Effector memory CD8-positive, alpha-beta T cell (primary cell): Measurements from ENCODE around the gene RAB9B.
A peak's percentile ranks its signal among the peaks of the same experiment; 100 is the strongest.

Source experiments
- ATAC-seq: fragments of 150-1000 bp; cut with Tn5 transposase; replicated peaks from 2 replicates; pipeline ENCODE4 v1.10.0; 2021; ENCODE audit warnings: mild to moderate bottlenecking, moderate library complexity
- DNase-seq, 3 experiments: peaks; one replicate each; pipeline ENCODE4 v3.0.0; 2021
- H3K27ac Mint-ChIP-seq, 2 donors: one replicate each; pipeline ENCODE4 v1.8.0; 2022; ENCODE audit warnings: mild to moderate bottlenecking in 2 of 2, mixed read lengths in 2 of 2, moderate library complexity in 2 of 2
- H3K27me3 Mint-ChIP-seq, 2 donors: one replicate each; pipeline ENCODE4 v1.8.0; 2022; ENCODE audit warnings: mixed read lengths in 2 of 2
- H3K36me3 Mint-ChIP-seq: one replicate; pipeline ENCODE4 v1.8.0; 2022; ENCODE audit warnings: mild to moderate bottlenecking, moderate library complexity, mixed read lengths; ENCODE audit not compliant: insufficient read depth
- H3K4me1 Mint-ChIP-seq, 2 donors: one replicate each; pipeline ENCODE4 v1.8.0; 2022; ENCODE audit warnings: low read depth in 2 of 2, mixed read lengths in 2 of 2
- H3K4me3 Mint-ChIP-seq, 2 donors: one replicate each; pipeline ENCODE4 v1.8.0; 2022; ENCODE audit warnings: mild to moderate bottlenecking in 2 of 2, mixed read lengths in 2 of 2, moderate library complexity in 2 of 2
- H3K9me3 Mint-ChIP-seq, 2 donors: one replicate each; pipeline ENCODE4 v1.8.0; 2022; ENCODE audit warnings: mixed read lengths in 2 of 2
- total RNA-seq, 9 experiments: gene quantifications; one replicate each; lab custom pipeline; 2026; lab: John Stamatoyannopoulos, UW

The RAB9B gene
- total RNA-seq, result 0 to 0.90 (median 0.32) reads per million in 9 experiments

GRCh38 chrX:103831803-103832544 is at the start of gene RAB9B:
RAB9B (minus strand) TSS chrX:103832257; CDS start chrX:103825784, 6,473 bp downstream.
- peak; percentile 76 for ATAC-seq
- peak; percentile 1 to 11 (median 8) for DNase-seq
- Mint-ChIP-seq H3K27ac (peak within 1 kb of the TSS; percentile 5 to 63), H3K4me1 (peaks cover 5 to 6% of the 10 kb centered on the region in 2 donors), H3K9me3 (no peaks in the 10 kb centered on the region), H3K27me3 (peaks cover 27 to 32% of the 10 kb centered on the region in 2 donors), H3K4me3 (peak within 1 kb of the TSS; percentile 85 to 91), H3K36me3 (no peaks in the 10 kb centered on the region)

- DNase-seq (no peak), ATAC-seq (no peak)
- H3K27ac Mint-ChIP-seq, result no peak overlapping the region
- H3K27me3 Mint-ChIP-seq, result no peaks in the 10 kb centered on the region
- H3K4me1 Mint-ChIP-seq, result no peaks in the 10 kb centered on the region
- no peaks in the 10 kb centered on the region for H3K9me3 Mint-ChIP-seq
- no peak overlapping the region for H3K4me3 Mint-ChIP-seq
- no peaks in the 10 kb centered on the region for H3K36me3 Mint-ChIP-seq
Observed at GRCh38 chrX:103879339-103879738, 47.3 kb upstream of the RAB9B start.

DNA sequence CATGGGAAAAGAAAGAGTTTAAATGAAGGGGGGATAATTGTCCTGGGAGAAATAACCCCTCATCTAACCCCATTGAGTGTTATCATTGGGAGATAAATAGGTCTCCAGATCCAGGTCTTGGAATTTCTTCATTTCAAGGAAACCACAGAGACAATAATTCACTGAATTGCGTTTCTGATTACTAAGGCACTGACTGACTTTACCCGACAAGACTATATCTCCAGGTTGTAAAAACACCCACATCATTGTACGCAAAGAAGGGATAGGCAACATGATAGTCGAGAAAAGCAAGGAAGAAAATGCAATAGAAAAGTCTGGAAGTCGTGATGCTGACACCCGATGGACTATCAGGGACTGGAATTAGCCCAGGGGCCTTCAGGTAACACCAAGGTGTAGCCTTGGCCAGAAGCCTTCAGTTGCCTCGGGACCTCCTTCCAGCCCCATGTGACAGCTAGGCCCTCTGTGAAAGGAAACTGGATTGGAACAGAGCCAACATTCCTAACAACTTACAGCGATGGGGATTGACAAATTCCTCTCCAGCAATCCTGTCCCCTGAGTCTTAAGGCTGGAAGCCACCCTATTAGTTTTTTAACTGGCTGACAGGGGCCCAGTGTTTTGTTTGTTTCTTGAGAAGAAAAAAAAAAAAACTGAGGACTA is 46.5 kb upstream of the RAB9B start:
- DNase-seq (no peak), ATAC-seq (no peak)
- no peak overlapping the region for H3K27ac Mint-ChIP-seq
- H3K4me1 Mint-ChIP-seq, result no peaks in the 10 kb centered on the region
- H3K4me3 Mint-ChIP-seq, result no peak overlapping the region
- H3K27me3 Mint-ChIP-seq, result no peaks in the 10 kb centered on the region
- no peaks in the 10 kb centered on the region for H3K9me3 Mint-ChIP-seq
- H3K36me3 Mint-ChIP-seq, result no peaks in the 10 kb centered on the region

GRCh38 chrX:103877571-103877970 is 45.5 kb upstream of the RAB9B start:
- DNase-seq (no peak), ATAC-seq (no peak)
- H3K27ac Mint-ChIP-seq, result no peak overlapping the region
- H3K27me3 Mint-ChIP-seq, result no peaks in the 10 kb centered on the region
- H3K4me1 Mint-ChIP-seq, result no peaks in the 10 kb centered on the region
- H3K9me3 Mint-ChIP-seq, result no peaks in the 10 kb centered on the region
- no peaks in the 10 kb centered on the region for H3K36me3 Mint-ChIP-seq
- no peak overlapping the region for H3K4me3 Mint-ChIP-seq

DNA sequence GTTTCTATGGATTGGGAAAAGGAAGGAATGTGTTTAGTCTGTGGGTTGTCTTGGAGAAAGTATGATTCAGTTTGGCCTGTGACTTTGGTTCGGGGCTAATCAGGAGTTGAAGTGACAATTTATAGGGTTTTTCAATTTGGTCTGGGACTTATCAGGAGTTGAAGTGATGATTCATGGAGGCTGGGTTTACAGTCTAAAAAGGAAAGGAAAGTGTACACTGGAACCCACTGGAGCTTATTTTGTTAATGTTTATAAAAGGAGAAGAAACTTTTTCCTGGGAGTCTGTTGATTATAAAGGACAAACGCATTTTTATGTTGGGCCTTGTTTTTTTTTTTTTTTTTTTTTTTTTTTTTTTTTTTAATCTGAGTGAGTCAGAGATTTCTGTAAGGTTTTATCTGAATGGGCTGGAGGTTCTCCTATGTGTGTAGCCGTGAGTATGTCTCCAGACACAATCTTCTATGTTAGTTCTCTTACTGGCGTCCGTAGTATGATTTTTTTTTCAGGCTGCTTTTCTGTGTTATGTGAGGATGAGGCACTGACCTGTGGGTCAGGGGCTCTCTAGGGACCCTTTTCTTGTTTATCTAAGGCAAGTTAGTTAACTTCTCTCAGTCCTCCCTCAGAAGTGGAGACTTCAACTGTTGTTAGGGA is 33.0 kb upstream of the RAB9B start:
- Mint-ChIP-seq H3K4me1 (no peaks in the 10 kb centered on the region), H3K36me3 (peaks cover 2% of the 10 kb centered on the region), H3K4me3 (no peak overlapping the region), H3K27me3 (peaks cover 0 to 6% of the 10 kb centered on the region in 2 donors), H3K27ac (no peak overlapping the region), H3K9me3 (no peaks in the 10 kb centered on the region)
- ATAC-seq (no peak), DNase-seq (no peak)

- Mint-ChIP-seq H3K9me3 (no peaks in the 10 kb centered on the region), H3K27me3 (peaks cover 0 to 6% of the 10 kb centered on the region in 2 donors), H3K27ac (no peak overlapping the region), H3K4me1 (no peaks in the 10 kb centered on the region), H3K4me3 (no peak overlapping the region), H3K36me3 (peaks cover 2% of the 10 kb centered on the region)
- ATAC-seq (no peak), DNase-seq (no peak)
Observed at GRCh38 chrX:103864149-103864548, 32.1 kb upstream of the RAB9B start.

DNA sequence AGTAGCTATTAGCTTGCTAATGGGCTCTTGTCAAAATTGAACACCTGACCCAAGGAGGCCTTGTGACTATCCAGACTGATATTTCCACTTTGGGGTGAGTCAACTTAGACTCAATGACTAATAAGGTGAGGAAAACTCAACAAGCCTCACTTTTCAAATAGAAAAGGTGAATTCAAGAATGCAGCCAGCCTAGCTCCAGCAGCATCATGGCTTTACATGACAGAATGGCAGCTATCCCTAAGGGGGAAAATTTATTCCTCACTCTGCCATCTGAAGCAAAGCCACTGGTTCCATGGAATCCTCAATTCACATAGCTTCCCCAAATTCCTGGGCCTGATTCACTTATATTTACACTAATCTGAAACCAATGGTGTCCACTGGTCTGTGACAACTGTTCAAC is 29.1 kb upstream of the RAB9B start:
- no peak overlapping the region for H3K4me3 Mint-ChIP-seq
- peaks cover 2% of the 10 kb centered on the region for H3K36me3 Mint-ChIP-seq
- no peak for ATAC-seq
- no peak for DNase-seq
- H3K9me3 Mint-ChIP-seq, result no peaks in the 10 kb centered on the region
- H3K4me1 Mint-ChIP-seq, result no peaks in the 10 kb centered on the region
- peaks cover 0 to 6% of the 10 kb centered on the region in 2 donors for H3K27me3 Mint-ChIP-seq
- H3K27ac Mint-ChIP-seq, result no peak overlapping the region

GRCh38 chrX:103849558-103849957 is 17.5 kb upstream of the RAB9B start:
- H3K4me3 Mint-ChIP-seq, result no peak overlapping the region
- H3K36me3 Mint-ChIP-seq, result no peaks in the 10 kb centered on the region
- no peak overlapping the region for H3K27ac Mint-ChIP-seq
- no peak for ATAC-seq
- no peaks in the 10 kb centered on the region for H3K4me1 Mint-ChIP-seq
- no peak for DNase-seq
- peaks cover 8 to 13% of the 10 kb centered on the region in 2 donors for H3K27me3 Mint-ChIP-seq
- no peaks in the 10 kb centered on the region for H3K9me3 Mint-ChIP-seq

DNA sequence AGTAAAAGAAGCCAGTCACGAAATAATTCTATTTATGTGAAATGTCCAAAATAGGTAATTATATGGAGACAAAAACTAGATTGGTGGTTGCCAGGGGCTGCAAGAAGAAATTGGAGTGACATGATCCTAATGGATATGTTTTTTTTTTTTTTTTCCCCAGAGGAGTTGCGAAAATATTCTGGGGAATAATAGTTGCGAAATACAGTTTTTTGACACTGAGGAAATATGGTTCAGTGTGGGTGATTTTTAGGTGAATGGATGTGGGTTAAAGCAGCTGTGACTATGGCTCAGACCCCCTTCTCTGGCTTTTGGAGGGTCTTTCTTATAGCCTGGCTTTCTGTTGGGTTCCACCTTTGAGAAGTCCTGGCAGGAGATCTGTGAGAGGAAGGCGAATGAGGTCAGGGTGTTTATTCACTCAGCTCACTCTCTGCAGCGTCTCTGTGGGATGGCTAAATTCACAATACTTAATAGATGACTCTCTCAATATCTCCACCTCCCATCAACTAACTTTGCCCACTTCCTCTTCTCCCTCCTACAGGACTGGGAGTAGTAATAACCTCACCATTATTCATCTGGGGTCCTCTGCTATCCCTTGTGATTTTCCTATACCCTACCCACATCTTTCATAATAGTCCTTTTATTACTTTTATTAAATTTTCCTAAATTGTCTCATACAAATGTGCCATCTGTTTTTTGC is 15.3 kb upstream of the RAB9B start:
- H3K36me3 Mint-ChIP-seq, result no peaks in the 10 kb centered on the region
- no peak overlapping the region for H3K27ac Mint-ChIP-seq
- no peak overlapping the region for H3K4me3 Mint-ChIP-seq
- DNase-seq (no peak), ATAC-seq (no peak)
- no peaks in the 10 kb centered on the region for H3K9me3 Mint-ChIP-seq
- no peaks in the 10 kb centered on the region for H3K4me1 Mint-ChIP-seq
- H3K27me3 Mint-ChIP-seq, result peaks cover 8 to 13% of the 10 kb centered on the region in 2 donors

- H3K27me3 Mint-ChIP-seq, result peaks cover 8 to 13% of the 10 kb centered on the region in 2 donors
- no peak for ATAC-seq
- no peak overlapping the region for H3K27ac Mint-ChIP-seq
- H3K4me3 Mint-ChIP-seq, result no peak overlapping the region
- DNase-seq, result no peak
- no peaks in the 10 kb centered on the region for H3K9me3 Mint-ChIP-seq
- no peaks in the 10 kb centered on the region for H3K36me3 Mint-ChIP-seq
- no peaks in the 10 kb centered on the region for H3K4me1 Mint-ChIP-seq
Observed at GRCh38 chrX:103846386-103846785, 14.3 kb upstream of the RAB9B start.

DNA sequence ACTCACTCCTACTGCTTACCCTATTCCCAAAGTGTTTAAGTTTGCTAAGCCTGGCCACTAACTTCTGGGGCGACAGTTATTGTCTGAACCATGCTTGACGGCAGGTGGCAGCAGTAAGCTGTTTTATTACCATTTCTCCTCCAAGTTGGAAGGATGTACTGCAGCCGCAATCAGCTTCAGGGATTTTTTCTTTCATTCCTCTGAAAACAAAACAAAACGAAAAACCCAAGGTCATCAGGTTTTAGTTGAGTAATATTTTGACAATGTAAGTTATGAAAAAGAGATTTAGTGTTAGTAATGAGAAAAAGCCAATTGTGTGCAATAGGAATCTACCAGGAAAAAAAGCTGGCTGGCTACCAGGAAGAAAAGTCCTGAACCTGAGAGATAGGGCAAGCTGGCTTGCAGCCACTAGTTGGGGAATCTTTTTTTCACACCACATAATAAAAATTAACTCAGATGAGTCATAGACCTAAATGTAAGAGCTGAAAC is 13.2 kb upstream of the RAB9B start:
- H3K27ac Mint-ChIP-seq, result no peak overlapping the region
- no peaks in the 10 kb centered on the region for H3K36me3 Mint-ChIP-seq
- peaks cover 8 to 13% of the 10 kb centered on the region in 2 donors for H3K27me3 Mint-ChIP-seq
- no peaks in the 10 kb centered on the region for H3K4me1 Mint-ChIP-seq
- peak; percentile 19 to 29 (median 20) for DNase-seq
- H3K4me3 Mint-ChIP-seq, result no peak overlapping the region
- H3K9me3 Mint-ChIP-seq, result no peaks in the 10 kb centered on the region
- no peak for ATAC-seq

DNA sequence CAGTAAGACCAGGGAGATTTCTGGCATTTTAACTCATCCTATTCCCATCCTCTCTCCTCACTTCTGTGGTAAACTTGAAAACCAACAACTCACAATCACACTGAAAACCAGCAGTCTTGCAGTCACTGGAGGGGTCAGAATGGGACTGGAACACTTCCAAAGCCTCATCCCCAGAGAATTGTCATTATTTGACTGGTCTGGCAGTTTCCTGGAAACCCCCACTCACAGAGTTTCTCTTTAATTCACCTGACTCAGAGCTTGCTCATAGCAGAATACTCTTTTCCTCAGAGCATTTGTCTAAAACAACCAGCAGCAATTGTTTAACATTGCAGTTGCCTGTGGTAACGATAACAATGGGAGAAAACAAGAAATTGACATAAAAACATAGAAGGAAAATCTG is 7.3 kb upstream of the RAB9B start:
- Mint-ChIP-seq H3K27me3 (peaks cover 3 to 4% of the 10 kb centered on the region in 2 donors), H3K9me3 (no peaks in the 10 kb centered on the region), H3K4me1 (no peaks in the 10 kb centered on the region), H3K36me3 (no peaks in the 10 kb centered on the region), H3K4me3 (no peak overlapping the region), H3K27ac (no peak overlapping the region)
- no peak for DNase-seq
- ATAC-seq, result no peak

DNA sequence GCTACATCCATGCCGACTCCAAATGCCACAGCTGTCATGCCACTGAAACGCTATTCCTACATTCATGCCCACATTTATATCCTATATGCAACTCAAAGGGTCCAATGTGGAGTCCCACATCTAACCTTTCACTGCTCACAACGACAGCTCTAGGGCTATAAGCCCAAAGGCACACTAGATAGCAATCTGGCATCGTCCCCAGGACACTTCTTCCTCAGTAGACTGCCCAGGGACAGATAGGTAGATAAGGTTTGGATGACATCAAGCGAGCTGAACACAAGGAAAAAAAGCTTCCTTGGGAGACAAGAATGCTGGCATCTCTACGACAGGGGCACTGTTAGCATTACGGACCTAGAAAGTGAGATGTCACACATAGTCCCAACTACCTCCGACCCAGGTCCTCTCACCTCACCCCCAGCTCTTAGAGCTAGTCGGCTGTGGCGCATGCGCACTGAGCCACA is 685 bp downstream of the RAB9B start:
- H3K4me3 Mint-ChIP-seq, result peak overlapping the region; percentile 85 to 91

More for the DNA sequence above, 685 bp downstream of the RAB9B start:
- Mint-ChIP-seq H3K27me3 (peaks cover 27 to 32% of the 10 kb centered on the region in 2 donors), H3K36me3 (no peaks in the 10 kb centered on the region), H3K4me1 (peaks cover 5 to 6% of the 10 kb centered on the region in 2 donors), H3K9me3 (no peaks in the 10 kb centered on the region), H3K27ac (no peak overlapping the region)
- ATAC-seq (no peak), DNase-seq (peak in 1 of 3 experiments; percentile 24)
